Neuronal stem cell (in vitro differentiated cells): ENCODE results near the gene CADPS.

Source experiments
- DNase-seq: peaks from one replicate; pipeline ENCODE4 v3.0.0-alpha.2; 2013; ENCODE audit warnings: low spot score
- H2AFZ ChIP-seq: one replicate; pipeline ENCODE4 v1.6.1; 2013; ENCODE audit warnings: mild to moderate bottlenecking, low read length, inconsistent platforms
- H2AK5ac ChIP-seq: 2 replicates; pipeline ENCODE4 v1.6.1; 2013; ENCODE audit warnings: low read depth, mild to moderate bottlenecking, inconsistent platforms, low read length, moderate library complexity, mixed read lengths
- H2BK120ac ChIP-seq: 2 replicates; pipeline ENCODE4 v1.6.1; 2013; ENCODE audit warnings: low read depth, mild to moderate bottlenecking, inconsistent platforms, low read length, moderate library complexity, mixed read lengths
- H2BK12ac ChIP-seq: one replicate; pipeline ENCODE4 v1.6.1; 2013; ENCODE audit warnings: low read length, inconsistent platforms
- H2BK15ac ChIP-seq: 2 replicates; pipeline ENCODE4 v1.6.1; 2013; ENCODE audit warnings: mild to moderate bottlenecking, low read length, inconsistent platforms, mixed read lengths
- H2BK5ac ChIP-seq: one replicate; pipeline ENCODE4 v1.6.1; 2013; ENCODE audit warnings: inconsistent platforms, mild to moderate bottlenecking, low read length, moderate library complexity
- H3K14ac ChIP-seq: one replicate; pipeline ENCODE4 v1.6.1; 2013; ENCODE audit warnings: low read length, inconsistent platforms
- H3K18ac ChIP-seq: 2 replicates; pipeline ENCODE4 v1.6.1; 2013; ENCODE audit warnings: low read length, inconsistent platforms
- H3K23ac ChIP-seq: 2 replicates; pipeline ENCODE4 v1.6.1; 2013; ENCODE audit warnings: low read depth, mild to moderate bottlenecking, mixed read lengths, low read length, inconsistent platforms; ENCODE audit not compliant: poor library complexity
- H3K27ac ChIP-seq: replicated peaks from 3 replicates; pipeline ENCODE4 v1.5.1; 2013; ENCODE audit warnings: low read length, inconsistent platforms
- H3K27me3 ChIP-seq, 3 experiments: 2 replicates each; pipeline ENCODE4 v1.6.1; 2013; ENCODE audit warnings: low read length in 3 of 3, mild to moderate bottlenecking in 2 of 3, inconsistent platforms in 1 of 3, low read depth in 1 of 3, mixed read lengths in 1 of 3, moderate library complexity in 1 of 3; ENCODE audit not compliant: control insufficient read depth in 3 of 3, insufficient read depth in 3 of 3
- H3K36me3 ChIP-seq, 2 donors: replicated peaks in 1 of 2; 2 replicates each; pipeline ENCODE4 v1.6.1; 2013; ENCODE audit warnings: low read length in 2 of 2; ENCODE audit not compliant: control insufficient read depth in 2 of 2, insufficient read depth in 2 of 2
- H3K4ac ChIP-seq: 2 replicates; pipeline ENCODE4 v1.6.1; 2013; ENCODE audit warnings: inconsistent platforms, mild to moderate bottlenecking, low read length, moderate library complexity
- H3K4me1 ChIP-seq, 2 donors: 1 replicate in 1 of 2; 2 replicates in 1 of 2; pipeline ENCODE4 v1.6.1; 2013; ENCODE audit warnings: low read length in 2 of 2, low read depth in 1 of 2; ENCODE audit not compliant: control insufficient read depth in 2 of 2, insufficient read depth in 1 of 2
- H3K4me2 ChIP-seq: one replicate; pipeline ENCODE4 v1.6.1; 2013; ENCODE audit warnings: mild to moderate bottlenecking, low read length, inconsistent platforms; ENCODE audit not compliant: insufficient read depth, poor library complexity, severe bottlenecking
- H3K4me3 ChIP-seq, 2 donors: 2 replicates each; pipeline ENCODE4 v1.5.1; 2013; ENCODE audit warnings: low read length in 2 of 2, mild to moderate bottlenecking in 2 of 2, inconsistent platforms in 1 of 2, moderate library complexity in 1 of 2
- H3K79me1 ChIP-seq: one replicate; pipeline ENCODE4 v1.6.1; 2013; ENCODE audit warnings: low read depth, mild to moderate bottlenecking, inconsistent platforms, low read length, moderate library complexity
- H3K9ac ChIP-seq: one replicate; pipeline ENCODE4 v1.6.1; 2013; ENCODE audit warnings: mild to moderate bottlenecking, low read depth, low read length, inconsistent platforms; ENCODE audit not compliant: poor library complexity
- H3K9me3 ChIP-seq, 2 donors: replicated peaks in 1 of 2; 2 replicates each; pipeline versions ENCODE3 to v1.6.1; 2013; ENCODE audit warnings: low read length in 2 of 2, mild to moderate bottlenecking in 2 of 2, inconsistent platforms in 1 of 2, low read depth in 1 of 2, mixed read lengths in 1 of 2, moderate library complexity in 1 of 2; ENCODE audit not compliant: control insufficient read depth in 2 of 2, insufficient read depth in 1 of 2
- H4K8ac ChIP-seq: one replicate; pipeline ENCODE4 v1.6.1; 2013; ENCODE audit warnings: low read depth, mild to moderate bottlenecking, inconsistent platforms, low read length, moderate library complexity
- H4K91ac ChIP-seq: one replicate; pipeline ENCODE4 v1.6.1; 2013; ENCODE audit warnings: low read length, low read depth, mild to moderate bottlenecking, inconsistent platforms; ENCODE audit not compliant: poor library complexity
- WGBS, 2 donors: extraction: QIAGEN DNeasy Blood & Tissue Kit; methylation state at CpG; one replicate each; pipeline ENCODE4 v1.1.7; 2013; ENCODE audit warnings: missing lambda C conversion rate in 2 of 2, mixed read lengths in 1 of 2; ENCODE audit not compliant: insufficient read length in 2 of 2, insufficient replicate concordance in 1 of 2; ENCODE audit errors: extremely low coverage in 2 of 2; 5-methylcytosine and 5-hydroxymethylcytosine counted together

CADPS gene

DNA sequence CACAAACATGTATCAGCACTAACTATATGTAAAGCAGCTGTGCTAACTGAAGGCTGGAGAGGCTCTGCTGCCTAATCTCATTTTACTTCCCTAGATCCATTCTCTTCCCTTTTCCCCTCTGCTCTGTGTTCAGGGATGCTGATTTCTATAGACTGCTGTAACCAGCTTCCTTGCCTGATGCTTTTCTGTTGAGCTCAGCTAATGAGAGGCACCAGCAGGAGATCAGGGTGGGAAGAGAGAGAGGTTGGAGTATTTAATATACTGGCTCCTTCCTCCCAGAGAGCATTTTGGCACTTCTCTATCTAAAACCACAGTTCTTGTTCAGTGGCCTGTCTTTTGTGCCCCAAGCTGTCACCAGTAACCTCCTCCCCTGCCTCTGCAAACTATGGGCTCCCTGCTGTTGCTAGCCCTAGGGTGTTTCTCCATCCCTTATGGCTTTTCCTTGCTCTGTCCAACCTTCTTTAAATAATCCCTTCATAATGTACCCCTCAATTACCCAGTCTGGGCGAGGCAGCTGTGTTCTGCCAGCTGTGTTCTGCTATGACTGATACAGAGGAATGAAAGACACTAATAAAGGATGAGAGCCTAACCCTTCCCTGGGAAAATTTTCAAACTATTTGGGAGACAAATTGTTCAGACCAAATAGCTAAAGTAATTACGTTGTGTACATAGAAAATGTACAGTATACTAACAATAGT, 69.5 kb downstream of the CADPS start:
- WGBS, 2 donors, result no CpG with 5 or more reads among the region's 2 CpGs
- no peak overlapping the region for H4K91ac ChIP-seq

DNA sequence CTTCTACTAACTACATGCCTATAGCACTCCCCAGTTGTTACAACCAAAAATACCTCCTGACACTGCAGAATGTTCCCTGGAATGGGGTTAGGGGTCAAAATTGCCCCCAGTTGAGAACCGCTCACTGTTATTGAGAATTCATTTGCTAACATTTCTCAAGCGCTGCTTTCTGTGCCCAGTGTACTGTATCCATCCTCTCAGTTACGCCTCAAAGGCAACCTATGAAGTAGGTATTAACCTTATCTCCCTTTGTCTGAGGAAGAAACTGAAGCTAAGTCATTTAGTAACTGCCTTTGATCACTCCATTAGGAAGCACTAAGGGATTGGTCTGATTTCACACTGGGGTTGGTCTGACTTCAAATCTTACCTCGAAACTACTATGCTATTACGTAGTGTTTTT, 70.1 kb downstream of the CADPS start:
- Histone ChIP-seq H3K4me2 (no peak overlapping the region), H3K4me3 (no peak overlapping the region), H4K91ac (no peak overlapping the region), H3K36me3 (no peaks in the 10 kb centered on the region), H4K8ac (no peak overlapping the region), H2BK5ac (no peak overlapping the region), H3K4ac (no peak overlapping the region), H3K27me3 (no peaks in the 10 kb centered on the region), H2BK12ac (no peak overlapping the region), H3K18ac (no peak overlapping the region), H2AK5ac (no peak overlapping the region), H3K4me1 (peaks cover 0 to 10% of the 10 kb centered on the region in 2 donors), H3K14ac (no peak overlapping the region), H3K9me3 (no peaks in the 10 kb centered on the region), H3K9ac (no peak overlapping the region), H2AFZ (no peak overlapping the region), H3K23ac (no peak overlapping the region), H3K79me1 (no peaks in the 10 kb centered on the region), H3K27ac (peak overlapping the region; percentile 48), H2BK15ac (no peak overlapping the region), H2BK120ac (no peak overlapping the region)
- DNase-seq, result no peak
- no CpG with 5 or more reads among the region's 5 CpGs for WGBS, 2 donors

More for the DNA sequence above, 69.5 kb downstream of the CADPS start:
- Histone ChIP-seq H4K8ac (no peak overlapping the region), H3K9me3 (no peaks in the 10 kb centered on the region), H3K4me1 (peaks cover 0 to 10% of the 10 kb centered on the region in 2 donors), H3K27me3 (no peaks in the 10 kb centered on the region), H2BK15ac (no peak overlapping the region), H3K18ac (no peak overlapping the region), H3K23ac (no peak overlapping the region), H2AFZ (no peak overlapping the region), H3K27ac (peak overlapping the region; percentile 48), H2BK12ac (no peak overlapping the region), H3K36me3 (no peaks in the 10 kb centered on the region), H3K4me2 (no peak overlapping the region), H3K9ac (no peak overlapping the region), H3K14ac (no peak overlapping the region), H3K4ac (no peak overlapping the region), H2BK5ac (no peak overlapping the region), H3K79me1 (no peaks in the 10 kb centered on the region), H2AK5ac (no peak overlapping the region), H2BK120ac (no peak overlapping the region), H3K4me3 (no peak overlapping the region)
- DNase-seq, result peak; percentile 27

DNA sequence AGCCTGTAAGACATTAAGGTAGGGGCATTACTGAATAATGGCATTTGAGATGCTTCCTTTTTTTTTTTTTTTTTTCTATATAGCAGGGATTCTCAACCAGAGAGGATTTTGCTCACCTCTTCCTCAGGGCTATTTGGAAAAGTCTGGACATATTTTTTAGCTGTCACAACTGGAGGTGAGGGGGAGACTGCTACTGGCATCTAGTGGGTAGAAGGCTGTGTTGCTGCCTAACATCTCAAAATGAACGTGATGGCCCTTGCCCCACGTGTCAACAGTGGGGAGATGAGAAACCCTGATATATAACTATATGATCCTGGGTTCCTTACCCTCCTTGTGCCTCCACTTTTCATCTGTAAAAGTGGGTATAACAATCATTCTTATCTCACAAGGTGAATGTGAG, 71.9 kb downstream of the CADPS start:
- H3K9me3 ChIP-seq, result no peaks in the 10 kb centered on the region
- no peak overlapping the region for H3K23ac ChIP-seq
- no peak overlapping the region for H3K18ac ChIP-seq
- no peak overlapping the region for H4K8ac ChIP-seq
- H3K4me2 ChIP-seq, result no peak overlapping the region
- no peak overlapping the region for H3K27ac ChIP-seq
- whole genome bisulfite sequencing, 2 donors, result no CpG with 5 or more reads among the region's 2 CpGs
- no peak overlapping the region for H3K14ac ChIP-seq
- H3K4ac ChIP-seq, result no peak overlapping the region
- H2BK5ac ChIP-seq, result no peak overlapping the region
- no peak overlapping the region for H3K9ac ChIP-seq
- H3K4me3 ChIP-seq, result no peak overlapping the region
- no peak overlapping the region for H4K91ac ChIP-seq
- no peaks in the 10 kb centered on the region for H3K36me3 ChIP-seq
- H2BK15ac ChIP-seq, result no peak overlapping the region
- no peak overlapping the region for H2AK5ac ChIP-seq
- no peaks in the 10 kb centered on the region for H3K27me3 ChIP-seq
- H3K4me1 ChIP-seq, result peaks cover 0 to 10% of the 10 kb centered on the region in 2 donors
- no peaks in the 10 kb centered on the region for H3K79me1 ChIP-seq
- DNase-seq, result no peak
- no peak overlapping the region for H2BK120ac ChIP-seq
- H2BK12ac ChIP-seq, result no peak overlapping the region
- no peak overlapping the region for H2AFZ ChIP-seq

DNA sequence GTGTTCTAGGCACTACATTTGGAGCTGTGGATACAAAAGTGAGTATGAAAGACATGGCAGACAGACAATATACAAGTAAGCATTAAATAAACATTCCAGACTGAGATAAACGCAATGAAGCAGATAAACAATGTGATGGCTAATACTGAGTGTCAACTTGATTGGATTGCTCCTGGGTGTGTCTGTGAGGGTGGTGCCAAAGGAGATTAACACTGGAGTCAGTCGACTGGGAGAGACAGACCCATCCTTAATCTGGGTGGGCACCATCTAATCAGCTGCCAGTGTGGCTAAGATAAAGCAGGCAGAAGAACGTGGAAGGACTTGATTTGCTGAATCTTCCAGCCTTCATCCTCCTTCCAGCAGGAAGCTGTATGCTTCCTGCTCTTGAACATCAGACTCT, 77.2 kb downstream of the CADPS start:
- H3K18ac ChIP-seq, result no peak overlapping the region
- no peak overlapping the region for H2BK12ac ChIP-seq
- H2AFZ ChIP-seq, result no peak overlapping the region
- H3K23ac ChIP-seq, result no peak overlapping the region
- no peak overlapping the region for H4K91ac ChIP-seq
- H3K4ac ChIP-seq, result no peak overlapping the region
- H3K9ac ChIP-seq, result no peak overlapping the region
- DNase-seq, result no peak
- no peak overlapping the region for H2AK5ac ChIP-seq
- H3K36me3 ChIP-seq, result no peaks in the 10 kb centered on the region
- peaks cover 0 to 2% of the 10 kb centered on the region in 2 donors for H3K4me1 ChIP-seq
- no peak overlapping the region for H3K4me2 ChIP-seq
- no peak overlapping the region for H4K8ac ChIP-seq
- no peaks in the 10 kb centered on the region for H3K79me1 ChIP-seq
- no peak overlapping the region for H3K14ac ChIP-seq
- H3K27me3 ChIP-seq, result no peaks in the 10 kb centered on the region
- H2BK15ac ChIP-seq, result no peak overlapping the region
- no peak overlapping the region for H3K27ac ChIP-seq
- WGBS, 2 donors, result no CpG with 5 or more reads among the region's 3 CpGs
- no peak overlapping the region for H2BK120ac ChIP-seq
- H3K4me3 ChIP-seq, result no peak overlapping the region
- H2BK5ac ChIP-seq, result no peak overlapping the region
- H3K9me3 ChIP-seq, result no peaks in the 10 kb centered on the region
